Measurements from ENCODE around the gene CDK14. TPM values are rescaled to one million over a fixed set of nuclear protein-coding genes. Genes with fewer than 3 reads are reported as not detected.

Gene CDK14
- total RNA-seq, 1 donor from 2014 or later = 131 TPM

GRCh38 chr7:90595342-90595800, 750 bp upstream of the CDK14 start:
- peak overlapping the region; percentile 92 for H3K27ac Mint-ChIP-seq (ENCODE audit: unreplicated experiment)
- DNase-seq (ENCODE audit: extremely low spot score, unreplicated experiment) = no peak
- H3K36me3 Mint-ChIP-seq (ENCODE audit: unreplicated experiment) = no peaks in the 10 kb centered on the region
- peak overlapping the region; percentile 88 for H3K4me3 Mint-ChIP-seq (ENCODE audit: unreplicated experiment)
- H3K4me1 Mint-ChIP-seq (ENCODE audit: unreplicated experiment) = peaks cover 56% of the 10 kb centered on the region
- H3K27me3 Mint-ChIP-seq (ENCODE audit: unreplicated experiment) = no peaks in the 10 kb centered on the region
- no peaks in the 10 kb centered on the region for H3K9me3 Mint-ChIP-seq (ENCODE audit: unreplicated experiment)
- TF ChIP-seq, protein P1, sequence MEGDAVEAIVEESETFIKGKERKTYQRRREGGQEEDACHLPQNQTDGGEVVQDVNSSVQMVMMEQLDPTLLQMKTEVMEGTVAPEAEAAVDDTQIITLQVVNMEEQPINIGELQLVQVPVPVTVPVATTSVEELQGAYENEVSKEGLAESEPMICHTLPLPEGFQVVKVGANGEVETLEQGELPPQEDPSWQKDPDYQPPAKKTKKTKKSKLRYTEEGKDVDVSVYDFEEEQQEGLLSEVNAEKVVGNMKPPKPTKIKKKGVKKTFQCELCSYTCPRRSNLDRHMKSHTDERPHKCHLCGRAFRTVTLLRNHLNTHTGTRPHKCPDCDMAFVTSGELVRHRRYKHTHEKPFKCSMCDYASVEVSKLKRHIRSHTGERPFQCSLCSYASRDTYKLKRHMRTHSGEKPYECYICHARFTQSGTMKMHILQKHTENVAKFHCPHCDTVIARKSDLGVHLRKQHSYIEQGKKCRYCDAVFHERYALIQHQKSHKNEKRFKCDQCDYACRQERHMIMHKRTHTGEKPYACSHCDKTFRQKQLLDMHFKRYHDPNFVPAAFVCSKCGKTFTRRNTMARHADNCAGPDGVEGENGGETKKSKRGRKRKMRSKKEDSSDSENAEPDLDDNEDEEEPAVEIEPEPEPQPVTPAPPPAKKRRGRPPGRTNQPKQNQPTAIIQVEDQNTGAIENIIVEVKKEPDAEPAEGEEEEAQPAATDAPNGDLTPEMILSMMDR (IDR thresholded peaks at IDR 0.05) = no peak

DNA sequence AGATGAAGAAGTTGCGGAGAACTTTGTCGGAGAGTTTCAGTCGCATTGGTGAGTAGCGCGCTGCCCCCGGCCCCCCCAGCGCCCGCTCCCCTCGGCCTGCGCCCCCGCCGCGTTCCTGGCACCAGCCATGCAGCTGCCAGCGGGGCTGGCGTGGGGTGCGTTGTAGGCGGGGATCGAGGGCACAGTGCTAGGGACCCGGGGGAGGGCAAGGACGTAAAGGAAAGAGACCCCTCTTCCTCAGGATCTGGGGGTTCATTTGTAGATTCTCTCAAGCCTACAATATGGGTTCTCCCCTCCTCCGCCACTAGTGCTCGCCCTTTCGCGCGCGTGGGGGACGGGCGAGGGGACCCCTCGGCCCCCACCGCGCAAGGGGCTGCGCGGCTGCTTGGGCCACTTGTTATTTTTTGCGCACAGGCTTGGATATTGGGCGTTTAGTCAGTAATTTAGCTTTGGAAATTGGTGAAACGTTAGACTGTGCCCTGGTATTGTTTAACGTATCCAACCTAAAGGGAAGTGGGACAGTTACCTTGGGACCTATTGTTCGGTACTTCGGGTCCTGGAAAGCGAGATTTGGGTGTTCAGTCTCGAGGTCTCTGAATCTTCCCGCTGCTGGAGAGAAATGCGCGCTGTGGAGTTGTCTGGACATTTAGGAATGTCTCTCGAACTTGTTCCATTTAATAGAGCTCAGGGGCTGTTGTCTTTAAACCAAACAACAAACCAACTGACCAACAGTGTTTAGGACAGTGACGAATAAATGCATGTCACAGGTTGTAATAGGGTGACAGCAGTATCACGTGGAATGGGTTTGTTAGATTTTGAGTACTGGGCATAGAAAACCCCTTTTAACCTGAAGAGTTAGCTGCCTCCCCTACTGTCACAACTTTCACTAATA, 796 bp downstream of the CDK14 start:
- Mint-ChIP-seq H3K27me3 (ENCODE audit: unreplicated experiment) (no peaks in the 10 kb centered on the region), H3K36me3 (ENCODE audit: unreplicated experiment) (no peaks in the 10 kb centered on the region), H3K4me1 (ENCODE audit: unreplicated experiment) (peaks cover 65% of the 10 kb centered on the region), H3K27ac (ENCODE audit: unreplicated experiment) (peak overlapping the region; percentile 91), H3K4me3 (ENCODE audit: unreplicated experiment) (peak overlapping the region; percentile 96), H3K9me3 (ENCODE audit: unreplicated experiment) (no peaks in the 10 kb centered on the region)
- no peak for DNase-seq (ENCODE audit: extremely low spot score, unreplicated experiment)
- TF ChIP-seq, protein P1 (IDR thresholded peaks at IDR 0.05) = no peak

DNA sequence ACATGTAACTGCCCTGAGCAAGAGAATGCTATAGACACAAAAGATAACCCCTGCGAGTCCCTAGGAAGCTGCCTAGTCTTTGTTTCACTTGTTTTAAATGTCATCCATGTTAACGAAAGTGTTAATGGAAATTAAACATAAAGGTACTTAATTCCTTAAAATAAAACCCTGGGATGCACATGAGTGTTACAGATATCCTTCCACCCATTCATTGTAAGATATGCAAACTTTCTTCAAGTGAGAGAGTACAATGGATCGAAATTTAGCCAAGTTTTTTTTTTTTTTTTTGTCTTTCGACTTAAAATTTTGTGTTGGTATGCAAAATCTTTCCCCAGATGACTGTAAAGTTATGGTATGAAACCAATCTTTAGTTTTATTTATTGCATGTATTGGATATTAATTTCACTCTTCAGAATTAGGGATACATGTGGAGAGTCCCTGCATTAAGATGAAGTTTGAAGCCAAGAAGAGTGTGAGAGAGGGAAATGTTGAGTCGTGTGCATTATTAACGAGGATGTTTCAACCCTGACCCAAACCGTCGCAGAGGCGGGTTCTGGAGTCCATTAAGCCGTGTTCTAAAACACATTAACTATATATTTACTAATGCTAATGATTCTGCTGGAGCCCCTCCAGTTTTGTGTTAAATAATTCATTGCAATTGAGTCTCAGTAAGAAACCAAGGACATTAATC, 1.6 kb downstream of the CDK14 start:
- no peaks in the 10 kb centered on the region for H3K36me3 Mint-ChIP-seq (ENCODE audit: unreplicated experiment)
- no peaks in the 10 kb centered on the region for H3K9me3 Mint-ChIP-seq (ENCODE audit: unreplicated experiment)
- peak overlapping the region; percentile 79 for H3K27ac Mint-ChIP-seq (ENCODE audit: unreplicated experiment)
- TF ChIP-seq, protein P1 (IDR thresholded peaks at IDR 0.05) = no peak
- DNase-seq (ENCODE audit: extremely low spot score, unreplicated experiment) = no peak
- peak overlapping the region; percentile 96 for H3K4me3 Mint-ChIP-seq (ENCODE audit: unreplicated experiment)
- no peaks in the 10 kb centered on the region for H3K27me3 Mint-ChIP-seq (ENCODE audit: unreplicated experiment)
- peaks cover 64% of the 10 kb centered on the region for H3K4me1 Mint-ChIP-seq (ENCODE audit: unreplicated experiment)

DNA sequence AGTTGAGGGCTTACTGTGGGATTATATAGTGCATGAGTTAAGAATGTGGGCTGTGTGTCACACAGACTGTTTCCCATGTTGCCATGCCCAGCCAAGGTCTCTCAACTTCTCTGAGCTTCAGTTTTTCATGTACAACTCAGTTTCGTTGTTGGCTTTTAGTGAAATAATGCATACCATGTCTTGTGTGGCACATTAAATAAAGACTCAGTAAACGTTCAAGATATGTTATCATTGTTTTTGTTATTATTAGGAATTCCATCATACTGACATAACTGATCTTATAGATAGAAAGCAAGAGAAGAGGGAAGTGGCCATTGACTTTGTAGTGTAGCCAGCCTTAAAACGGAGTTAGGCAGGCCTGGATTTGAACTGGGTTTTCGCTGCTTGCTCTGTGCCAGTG, 2.9 kb downstream of the CDK14 start:
- peaks cover 68% of the 10 kb centered on the region for H3K4me1 Mint-ChIP-seq (ENCODE audit: unreplicated experiment)

More for the DNA sequence above, 2.9 kb downstream of the CDK14 start:
- Mint-ChIP-seq H3K36me3 (ENCODE audit: unreplicated experiment) (no peaks in the 10 kb centered on the region), H3K4me3 (ENCODE audit: unreplicated experiment) (peak overlapping the region; percentile 96), H3K27ac (ENCODE audit: unreplicated experiment) (peak overlapping the region; percentile 68), H3K27me3 (ENCODE audit: unreplicated experiment) (no peaks in the 10 kb centered on the region), H3K9me3 (ENCODE audit: unreplicated experiment) (no peaks in the 10 kb centered on the region)
- TF ChIP-seq, protein P1 (IDR thresholded peaks at IDR 0.05) = no peak
- DNase-seq (ENCODE audit: extremely low spot score, unreplicated experiment) = no peak

All from osteocyte (in vitro differentiated cells).